Activated CD4-positive, alpha-beta T cell treated with anti-CD3 and anti-CD28 coated beads, Interleukin-2, amount 50 U/mL, for 4 hours (primary cell): Measurements from ENCODE around the gene FRY.

Experiments
- DNase-seq, 2 experiments: peaks; one replicate each; pipeline ENCODE4 v3.0.0-alpha.2; 2020

The FRY gene

GRCh38 chr13:32087955-32088747, 56.6 kb downstream of the FRY start:
- no peak for DNase-seq

DNA sequence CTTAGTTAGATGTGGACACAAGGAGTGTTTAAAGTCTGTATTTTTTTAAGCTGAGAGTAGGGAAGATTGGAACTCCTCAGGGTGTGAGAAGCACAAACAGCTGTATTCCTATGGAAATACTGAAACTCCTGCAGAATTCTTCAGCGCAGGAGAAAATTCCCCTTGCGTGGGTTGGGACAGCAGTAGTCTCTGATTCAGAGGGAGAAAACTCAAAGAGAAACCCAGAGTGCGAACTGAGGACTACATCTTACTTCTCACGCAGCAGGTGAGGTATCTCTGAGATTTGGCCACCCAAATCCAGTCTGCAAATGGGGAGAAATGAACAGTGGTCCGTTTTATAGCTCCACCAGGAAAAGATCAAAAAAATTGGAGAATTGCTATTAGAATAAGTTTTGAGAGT, 60.9 kb downstream of the FRY start:
- no peak for DNase-seq

GRCh38 chr13:32093006-32093405, 61.4 kb downstream of the FRY start:
- DNase-seq: no peak

DNA sequence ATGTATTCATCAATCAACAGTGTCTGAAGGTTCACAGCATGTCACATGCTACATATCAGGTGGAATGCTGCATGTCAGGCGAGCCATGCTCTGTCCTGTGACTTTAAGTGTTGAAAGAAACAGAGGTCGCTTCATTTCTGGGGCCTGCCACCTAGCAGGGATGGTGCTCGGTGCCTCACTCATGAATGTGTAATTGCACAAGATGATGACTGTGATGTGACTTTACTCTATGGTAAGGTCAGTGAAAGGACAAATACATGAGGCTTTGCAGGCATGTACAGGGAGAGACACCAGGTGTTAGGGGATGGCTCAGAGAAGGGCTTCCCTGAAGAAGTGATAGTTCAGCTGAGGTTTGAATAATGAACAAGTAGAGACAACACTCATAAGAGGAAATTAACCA, 66.7 kb downstream of the FRY start:
- DNase-seq: no peak

DNA sequence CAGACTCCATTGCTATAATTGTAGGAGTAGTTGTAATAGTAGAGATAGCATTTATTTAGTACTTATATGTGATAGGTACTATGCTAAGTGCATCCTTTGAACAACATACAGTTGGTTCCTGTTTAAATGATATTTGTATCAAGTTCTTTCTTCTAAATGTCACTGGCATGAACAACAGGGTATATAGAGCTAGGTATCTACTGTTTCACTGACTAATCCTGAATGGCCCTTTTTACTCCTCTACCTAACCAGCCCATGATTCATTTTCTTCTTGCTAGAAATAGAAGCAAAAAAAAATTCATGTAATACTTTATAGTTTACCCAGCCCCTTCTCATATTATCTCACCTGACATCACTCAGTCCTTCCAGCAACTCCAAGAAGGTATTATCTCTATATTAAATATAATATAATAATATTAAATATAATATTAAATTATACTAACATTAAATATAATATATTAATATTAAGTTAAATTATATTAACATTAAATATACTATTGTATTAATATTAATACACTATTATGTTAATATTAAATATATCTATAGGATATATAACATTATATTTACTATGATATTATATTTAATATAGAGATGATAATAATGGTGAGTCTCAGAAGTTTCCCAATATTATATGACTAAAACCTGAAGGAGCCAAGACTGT, 74.2 kb downstream of the FRY start:
- no peak for DNase-seq

- no peak for DNase-seq
Measured at GRCh38 chr13:32107474-32107873, 75.9 kb downstream of the FRY start.

GRCh38 chr13:32107973-32108372, 76.4 kb downstream of the FRY start:
- DNase-seq: no peak

- no peak for DNase-seq
Measured at GRCh38 chr13:32113532-32113931, 82.0 kb downstream of the FRY start.

GRCh38 chr13:32114284-32114950, 82.8 kb downstream of the FRY start:
- no peak for DNase-seq

DNA sequence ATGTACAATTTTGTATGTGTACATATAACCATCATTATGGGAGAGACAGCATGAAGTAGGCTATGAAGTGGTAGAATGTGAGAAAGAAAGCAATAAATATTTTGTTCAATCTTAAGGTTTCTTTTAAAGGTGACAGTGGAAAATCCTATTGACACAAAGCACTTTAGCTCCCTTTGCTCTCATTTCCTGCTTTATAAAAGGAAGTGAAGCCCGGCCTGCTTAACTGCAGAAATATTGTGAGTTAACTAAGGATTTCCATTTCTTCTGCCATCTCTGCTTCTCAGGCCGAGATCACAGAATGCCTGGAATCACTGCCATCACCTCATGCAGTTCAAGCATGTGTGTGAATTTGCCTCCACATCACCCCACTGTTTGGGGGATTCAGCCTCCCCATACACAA, 83.5 kb downstream of the FRY start:
- no peak for DNase-seq

DNA sequence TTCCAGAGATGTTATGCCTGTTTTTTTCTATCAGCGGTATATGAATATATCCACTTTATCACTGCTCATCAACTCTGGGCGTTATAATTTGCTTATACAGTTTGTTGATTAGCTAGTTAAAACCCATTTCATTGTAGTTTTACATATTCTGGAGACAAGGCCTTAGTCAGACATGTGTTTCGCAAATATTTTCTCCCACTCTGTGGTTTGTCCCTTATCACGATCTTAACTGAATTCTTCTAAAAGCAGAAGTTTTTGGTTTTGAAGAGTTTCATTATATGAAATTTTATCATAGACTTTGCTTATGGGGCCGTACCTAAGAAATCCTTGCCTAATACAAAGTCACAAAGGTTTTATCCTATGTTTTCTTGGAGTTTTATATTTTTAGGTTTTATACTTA, 84.6 kb downstream of the FRY start:
- DNase-seq: no peak

GRCh38 chr13:32117001-32117400, 85.4 kb downstream of the FRY start:
- DNase-seq: no peak

DNA sequence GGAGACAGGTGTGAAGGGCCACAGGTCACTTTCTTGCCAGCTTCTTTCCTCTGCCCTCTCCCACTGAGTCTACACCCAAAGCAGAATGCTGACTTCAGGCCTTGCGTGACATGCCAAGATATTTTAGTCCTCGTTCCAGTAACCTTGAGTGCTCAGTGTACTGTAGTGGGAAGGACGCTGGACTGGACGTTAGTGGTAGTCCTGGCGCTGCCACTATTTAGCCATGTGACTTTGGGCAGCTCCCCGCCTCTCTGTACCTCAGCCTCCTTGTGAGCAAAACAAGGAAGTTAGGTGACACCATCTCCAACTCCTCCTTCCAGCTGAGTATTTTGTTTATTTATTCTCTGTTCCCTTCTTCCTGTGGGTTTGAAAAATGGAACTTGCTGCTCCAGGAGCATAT, 86.1 kb downstream of the FRY start:
- DNase-seq: no peak

- DNase-seq: no peak
Measured at GRCh38 chr13:32121316-32121715, 89.7 kb downstream of the FRY start.

DNA sequence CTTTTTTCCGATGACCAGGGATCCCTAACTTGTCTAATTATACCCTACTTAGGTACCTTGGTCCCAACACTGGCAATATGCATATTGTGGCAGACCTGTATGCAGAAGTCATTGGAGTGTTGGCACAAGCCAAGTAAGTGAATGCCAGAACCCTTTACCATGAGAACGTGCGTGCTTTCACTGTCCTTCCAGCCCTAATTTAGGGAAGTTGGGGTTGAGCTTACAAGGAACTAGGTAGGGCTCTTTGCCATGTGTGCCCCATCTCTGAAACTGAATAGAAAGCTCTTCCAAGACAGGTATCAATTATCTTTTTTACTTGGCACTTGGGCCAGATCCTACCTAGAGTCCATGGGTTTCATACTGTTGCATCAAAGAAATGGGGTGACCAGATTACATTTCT, 93.2 kb downstream of the FRY start:
- DNase-seq: no peak

DNA sequence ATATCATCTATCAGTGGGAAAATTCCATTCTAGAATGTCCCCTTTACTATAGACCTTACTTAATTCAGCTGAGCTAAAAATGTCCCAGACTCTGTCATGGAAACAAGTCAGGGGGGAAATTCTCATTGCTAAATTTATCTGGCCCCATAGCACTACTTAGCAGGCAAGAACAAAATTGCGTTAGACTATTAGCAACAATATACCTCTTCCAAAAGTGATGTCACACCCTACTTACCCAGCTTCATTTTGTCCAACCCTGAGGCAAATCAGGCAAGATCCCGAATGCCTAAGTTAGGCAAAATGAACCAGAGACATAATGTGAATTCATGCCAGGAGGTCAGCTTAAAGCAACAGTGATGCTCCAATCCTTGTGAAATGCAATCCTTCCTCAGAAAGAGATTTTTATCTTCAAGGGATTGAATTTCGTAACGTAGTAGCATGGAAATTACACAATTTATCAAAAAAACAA, 93.7 kb downstream of the FRY start:
- no peak for DNase-seq

DNA sequence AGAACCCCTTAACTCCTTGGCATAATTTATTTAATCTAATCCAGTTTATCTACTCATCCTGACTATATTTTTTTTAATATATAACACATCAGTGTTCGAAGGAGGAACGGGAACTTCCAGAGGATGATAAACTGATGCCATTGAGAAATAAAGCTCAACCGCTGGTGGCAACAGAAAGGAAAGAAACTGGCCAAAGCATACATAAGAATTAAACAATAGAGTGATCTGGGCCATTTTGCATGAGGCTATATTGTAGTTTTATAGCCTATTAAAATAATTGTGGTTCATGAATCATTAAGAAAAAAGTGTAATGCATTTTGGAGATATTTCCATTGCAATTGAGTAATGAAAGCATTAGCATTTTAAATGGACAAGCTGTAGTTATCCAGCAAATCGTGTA, 94.2 kb downstream of the FRY start:
- DNase-seq: no peak

- DNase-seq: no peak
Measured at GRCh38 chr13:32126278-32126677, 94.7 kb downstream of the FRY start.

DNA sequence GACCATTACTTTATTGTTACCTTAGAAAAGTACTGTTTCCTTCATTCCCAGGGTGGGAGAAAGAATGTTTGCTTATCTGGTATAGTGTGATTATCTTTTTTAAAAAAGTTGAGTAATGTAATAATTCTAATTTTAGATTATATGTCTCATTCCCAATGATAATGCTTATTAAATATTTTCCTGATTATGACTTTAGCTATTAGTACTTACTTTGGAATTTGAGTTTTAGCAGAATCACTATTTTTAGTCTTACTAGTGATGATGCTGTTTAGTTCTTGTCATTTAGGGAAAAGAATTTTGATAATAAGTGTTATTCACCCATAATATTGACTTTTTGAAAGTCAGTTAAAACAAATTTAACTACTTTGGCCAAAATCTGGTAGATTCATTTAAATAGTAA, 95.2 kb downstream of the FRY start:
- DNase-seq: no peak

DNA sequence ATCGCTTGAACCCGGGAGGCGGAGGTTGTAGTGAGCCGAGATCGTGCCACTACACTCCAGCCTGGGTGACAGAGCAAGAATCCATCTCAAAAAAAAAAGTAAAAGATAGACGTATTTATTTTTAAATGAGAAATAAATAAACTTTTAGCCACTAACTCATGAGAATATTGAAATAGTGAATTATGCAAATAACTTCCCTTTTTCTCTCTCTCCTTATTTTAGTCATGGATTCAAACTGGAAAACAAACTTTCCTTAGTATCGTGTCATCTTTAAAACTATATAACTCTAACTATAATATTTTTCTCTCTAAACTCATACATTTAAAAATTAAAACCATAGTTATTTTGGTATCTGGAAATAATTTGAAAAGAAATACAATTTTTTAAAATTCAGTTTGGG, 96.1 kb downstream of the FRY start:
- no peak for DNase-seq

DNA sequence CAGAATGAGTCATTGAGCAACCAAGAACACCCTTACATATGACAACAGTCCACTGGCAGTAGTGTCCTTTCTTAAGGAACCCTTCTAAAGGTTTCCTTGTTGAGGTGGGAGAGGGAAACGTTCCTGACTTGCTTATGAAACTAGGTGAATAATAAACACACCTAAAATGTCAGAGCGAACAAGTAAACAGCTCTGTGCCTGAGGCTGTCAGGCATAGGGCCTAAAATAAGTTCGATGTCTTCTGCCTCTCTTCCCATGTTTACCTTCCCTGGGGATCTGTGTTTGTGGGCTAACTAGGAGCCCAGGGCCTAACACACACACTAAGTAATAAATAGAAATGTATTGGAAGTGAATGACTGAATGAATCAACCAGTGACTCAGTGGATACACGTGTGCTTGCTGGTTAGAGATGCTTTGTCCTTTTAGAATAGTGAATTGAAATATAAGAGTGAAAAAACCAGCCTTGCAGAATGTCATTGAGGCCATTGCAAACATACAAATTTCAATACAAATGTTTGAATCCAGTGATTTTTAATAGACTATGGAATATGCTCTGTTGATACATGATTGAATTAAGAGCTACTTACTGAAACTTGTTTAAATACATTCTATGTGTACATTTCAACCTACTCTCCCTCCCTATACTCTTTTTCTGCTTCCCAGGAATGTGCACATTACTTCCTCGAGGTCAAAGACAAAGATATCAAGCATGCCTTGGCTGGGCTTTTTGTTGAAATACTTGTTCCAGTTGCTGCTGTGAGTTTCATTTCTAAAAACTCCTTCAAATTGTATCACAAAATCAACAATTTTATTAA, 102.9 kb downstream of the FRY start:
- DNase-seq: no peak

DNA sequence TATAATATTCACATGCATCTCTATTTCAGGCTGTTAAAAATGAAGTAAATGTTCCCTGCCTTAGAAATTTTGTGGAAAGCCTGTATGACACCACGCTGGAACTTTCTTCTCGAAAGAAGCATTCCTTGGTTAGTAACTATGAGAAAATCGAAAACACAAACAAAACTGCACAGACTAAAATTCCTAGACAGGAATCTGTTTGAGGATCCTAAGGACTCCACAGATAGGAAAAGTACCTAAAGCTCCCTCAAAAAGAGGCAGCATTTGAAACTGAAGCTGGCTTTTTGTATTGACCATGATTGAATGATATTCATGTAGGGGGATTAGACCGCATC, 103.4 kb downstream of the FRY start:
- no peak for DNase-seq

DNA sequence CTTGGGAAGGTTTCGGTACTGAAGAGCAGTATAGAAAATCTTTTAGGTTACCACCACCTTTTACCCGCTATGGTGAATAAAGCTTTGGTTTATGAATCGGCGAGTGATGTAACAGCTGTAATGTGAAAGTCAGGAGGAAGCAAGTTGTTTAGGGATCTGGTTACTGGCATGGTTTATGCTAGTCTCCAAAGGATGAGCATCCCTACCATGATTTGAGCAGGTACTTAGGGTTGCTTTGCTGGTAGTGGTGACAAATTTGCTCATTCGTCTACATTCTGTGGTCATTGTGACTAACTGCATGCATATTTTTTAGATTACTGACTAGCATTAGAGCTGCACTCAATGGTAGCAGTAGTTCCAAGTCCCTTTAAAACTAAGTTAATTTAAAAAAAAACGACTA, 104.1 kb downstream of the FRY start:
- DNase-seq: no peak
